Ishikawa (cell line): ENCODE data around the gene NLE1.

Experiments used
- CEBPB ChIP-seq: IDR thresholded peaks from 2 replicates; pipeline ENCODE4 v1.6.1; 2012
- CREB1 ChIP-seq: IDR thresholded peaks from 2 replicates; pipeline ENCODE4 v1.6.1; 2012; ENCODE audit warnings: low read depth
- EP300 ChIP-seq: IDR thresholded peaks from 2 replicates; pipeline ENCODE4 v1.6.1; 2012; ENCODE audit warnings: borderline replicate concordance
- REST ChIP-seq: IDR thresholded peaks from 2 replicates; pipeline ENCODE4 v1.6.1; 2012; ENCODE audit warnings: low read depth, mild to moderate bottlenecking
- TAF1 ChIP-seq: IDR thresholded peaks from 2 replicates; pipeline ENCODE4 v1.6.1; 2012; ENCODE audit warnings: low read depth, mild to moderate bottlenecking

- TF ChIP-seq EP300 (no peak), REST (no peak), CEBPB (no peak), TAF1 (no peak), CREB1 (no peak)
Observed at GRCh38 chr17:35171834-35172233, 29.7 kb upstream of the NLE1 start.
